Liver (tissue), 3 donors: Measurements from ENCODE around the gene C12orf57.

Source experiments
- EGR1 ChIP-seq, 2 donors: IDR thresholded peaks; 2 replicates each; pipeline ENCODE4 v1.6.1; 2016 to 2018; ENCODE audit warnings: antibody characterized with exemption in 2 of 2, low read depth in 2 of 2
- GABPA ChIP-seq, 2 donors: IDR thresholded peaks in 1 of 2; conservative IDR thresholded peaks in 1 of 2; 2 replicates each; pipeline ENCODE4 v1.6.1; 2016; ENCODE audit warnings: antibody characterized with exemption in 2 of 2, mild to moderate bottlenecking in 1 of 2, moderate library complexity in 1 of 2
- HNF4A ChIP-seq, 2 donors: conservative IDR thresholded peaks; 2 replicates each; pipeline ENCODE4 v1.6.1; 2016; ENCODE audit warnings: antibody characterized with exemption in 2 of 2, mild to moderate bottlenecking in 2 of 2
- JUND ChIP-seq, 2 donors: IDR thresholded peaks; 2 replicates each; pipeline ENCODE4 v1.6.1; 2016; ENCODE audit warnings: antibody characterized with exemption in 2 of 2
- RAD21 ChIP-seq, 2 donors: IDR thresholded peaks; 2 replicates each; pipeline ENCODE4 v1.6.1; 2016; ENCODE audit warnings: antibody characterized with exemption in 2 of 2, mild to moderate bottlenecking in 2 of 2
- YY1 ChIP-seq: IDR thresholded peaks from 2 replicates; pipeline ENCODE4 v1.6.1; 2016; ENCODE audit warnings: antibody characterized with exemption, mild to moderate bottlenecking
- TF ChIP-seq, protein P1 (sequence below): fragments of 150-350 bp; IDR thresholded peaks from 2 replicates; pipeline ENCODE4 v1.5.1; 2017; ENCODE audit warnings: improper control_type of control experiment, low read depth, low read length; ENCODE audit not compliant: missing input control
- TF ChIP-seq, protein P2 (sequence below): IDR thresholded peaks from 2 replicates; pipeline ENCODE4 v1.6.1; 2016; ENCODE audit warnings: antibody characterized with exemption
- TF ChIP-seq, protein P3 (sequence below): IDR thresholded peaks from 2 replicates; pipeline ENCODE4 v1.6.1; 2016; ENCODE audit warnings: antibody characterized with exemption
- donor health status: healthy.
- donor health status: healthy.

DNA sequence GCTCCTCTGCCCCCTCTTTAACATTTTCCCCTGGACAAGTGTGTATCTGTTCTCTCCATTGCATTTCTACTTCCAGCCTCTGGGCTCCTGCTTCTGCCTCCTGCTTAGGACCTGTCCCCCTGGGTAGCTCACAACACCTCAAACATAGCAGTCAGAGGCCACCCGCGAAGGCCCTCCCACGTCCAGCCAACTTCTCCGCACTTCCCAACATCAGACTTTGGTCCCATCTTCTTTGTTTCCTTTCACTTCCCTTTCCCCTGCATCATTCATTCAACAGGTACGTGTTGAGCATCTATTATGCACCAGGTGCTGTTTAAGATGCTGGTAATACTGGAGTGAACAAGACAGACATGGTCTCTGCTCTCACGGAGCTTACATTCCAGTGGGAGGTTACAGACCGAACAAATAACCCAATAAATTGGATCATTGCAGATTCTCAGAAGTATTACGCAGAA, 3.1 kb downstream of the C12orf57 start:
- TF ChIP-seq, protein P1, sequence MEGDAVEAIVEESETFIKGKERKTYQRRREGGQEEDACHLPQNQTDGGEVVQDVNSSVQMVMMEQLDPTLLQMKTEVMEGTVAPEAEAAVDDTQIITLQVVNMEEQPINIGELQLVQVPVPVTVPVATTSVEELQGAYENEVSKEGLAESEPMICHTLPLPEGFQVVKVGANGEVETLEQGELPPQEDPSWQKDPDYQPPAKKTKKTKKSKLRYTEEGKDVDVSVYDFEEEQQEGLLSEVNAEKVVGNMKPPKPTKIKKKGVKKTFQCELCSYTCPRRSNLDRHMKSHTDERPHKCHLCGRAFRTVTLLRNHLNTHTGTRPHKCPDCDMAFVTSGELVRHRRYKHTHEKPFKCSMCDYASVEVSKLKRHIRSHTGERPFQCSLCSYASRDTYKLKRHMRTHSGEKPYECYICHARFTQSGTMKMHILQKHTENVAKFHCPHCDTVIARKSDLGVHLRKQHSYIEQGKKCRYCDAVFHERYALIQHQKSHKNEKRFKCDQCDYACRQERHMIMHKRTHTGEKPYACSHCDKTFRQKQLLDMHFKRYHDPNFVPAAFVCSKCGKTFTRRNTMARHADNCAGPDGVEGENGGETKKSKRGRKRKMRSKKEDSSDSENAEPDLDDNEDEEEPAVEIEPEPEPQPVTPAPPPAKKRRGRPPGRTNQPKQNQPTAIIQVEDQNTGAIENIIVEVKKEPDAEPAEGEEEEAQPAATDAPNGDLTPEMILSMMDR = no peak
- TF ChIP-seq, protein P2, sequence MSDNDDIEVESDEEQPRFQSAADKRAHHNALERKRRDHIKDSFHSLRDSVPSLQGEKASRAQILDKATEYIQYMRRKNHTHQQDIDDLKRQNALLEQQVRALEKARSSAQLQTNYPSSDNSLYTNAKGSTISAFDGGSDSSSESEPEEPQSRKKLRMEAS = no peak
- TF ChIP-seq GABPA (IDR thresholded peaks at IDR 0.05 in 1 of 2, conservative IDR thresholded peaks at IDR 0.05 in 1 of 2) (no peak), YY1 (no peak), JUND (IDR thresholded peaks at IDR 0.05) (no peak), RAD21 (IDR thresholded peaks at IDR 0.05) (no peak), EGR1 (IDR thresholded peaks at IDR 0.05; ENCODE audit: low read depth in 2 of 2) (no peak), HNF4A (conservative IDR thresholded peaks at IDR 0.05) (no peak)
- TF ChIP-seq, protein P3, sequence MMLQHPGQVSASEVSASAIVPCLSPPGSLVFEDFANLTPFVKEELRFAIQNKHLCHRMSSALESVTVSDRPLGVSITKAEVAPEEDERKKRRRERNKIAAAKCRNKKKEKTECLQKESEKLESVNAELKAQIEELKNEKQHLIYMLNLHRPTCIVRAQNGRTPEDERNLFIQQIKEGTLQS = no peak
